HFF-Myc (cell line): ENCODE measurements around the gene RAD21L1.

Source experiments
- DNase-seq: peaks from one replicate; pipeline ENCODE4 v3.0.0-alpha.2; 2011; ENCODE audit warnings: low read depth; ENCODE audit errors: extremely low read depth
- H3K4me3 ChIP-seq: replicated peaks from 2 replicates; pipeline ENCODE4 v1.5.1; 2011; ENCODE audit warnings: low read depth, mild to moderate bottlenecking, control low read depth, low read length
- CTCF ChIP-seq: IDR thresholded peaks from 2 replicates; pipeline ENCODE4 v1.5.1; 2012; ENCODE audit warnings: mild to moderate bottlenecking, low read depth, low read length, control low read depth; ENCODE audit errors: missing control alignments

Gene RAD21L1

GRCh38 chr20:1304710-1305515 lies 79.1 kb downstream of the RAD21L1 start:
- DNase-seq = no peak
- no peak overlapping the region for H3K4me3 ChIP-seq
- no peak for TF ChIP-seq CTCF
